HG03521 (cell line): ENCODE results near the gene TMEM145.
A peak's percentile ranks its signal among the peaks of the same experiment; 100 is the strongest.

ENCODE experiments used
- ATAC-seq: cut with Tn5 transposase; IDR thresholded peaks from one replicate; pipeline ENCODE4 v1.9.1; 2021; ENCODE audit warnings: mild to moderate bottlenecking, moderate library complexity; ENCODE audit not compliant: unreplicated experiment

Gene TMEM145

GRCh38 chr19:42277821-42278451 is 35.2 kb upstream of the TMEM145 start:
- no peak for ATAC-seq

DNA sequence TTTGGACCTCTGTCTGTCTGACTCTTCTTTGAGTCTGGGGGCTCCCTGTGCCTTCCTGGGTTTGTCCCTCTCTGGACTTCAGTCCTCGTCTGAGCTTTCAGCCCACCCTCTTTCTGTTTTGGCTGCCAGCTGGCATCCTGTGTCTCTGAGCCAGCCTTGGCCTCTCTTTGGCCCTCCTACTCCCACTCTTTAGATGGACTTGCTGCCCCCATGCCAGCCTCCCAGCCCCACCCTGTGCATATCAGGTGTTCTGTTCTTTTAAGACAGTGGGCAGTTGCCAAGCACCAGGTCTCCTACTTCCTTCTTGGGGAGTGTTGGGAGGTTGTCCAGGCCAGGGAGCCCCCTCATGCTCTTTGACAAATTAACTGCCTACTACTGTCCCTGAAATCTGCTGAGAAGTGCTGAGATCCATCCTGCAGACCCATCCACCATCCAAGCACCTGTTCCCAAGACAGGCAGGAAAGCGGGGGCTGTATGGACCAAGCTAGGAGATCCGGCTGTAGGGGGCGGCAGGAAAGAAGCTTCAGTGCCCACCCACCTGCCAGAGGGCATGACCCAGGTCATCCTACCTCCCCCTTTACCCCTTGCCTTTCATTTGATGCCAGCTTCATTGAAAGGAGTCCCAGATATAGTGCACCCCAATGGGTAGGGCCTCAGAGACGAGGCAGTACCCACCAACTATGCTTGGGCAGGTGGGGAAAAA is 34.5 kb upstream of the TMEM145 start:
- ATAC-seq: no peak

DNA sequence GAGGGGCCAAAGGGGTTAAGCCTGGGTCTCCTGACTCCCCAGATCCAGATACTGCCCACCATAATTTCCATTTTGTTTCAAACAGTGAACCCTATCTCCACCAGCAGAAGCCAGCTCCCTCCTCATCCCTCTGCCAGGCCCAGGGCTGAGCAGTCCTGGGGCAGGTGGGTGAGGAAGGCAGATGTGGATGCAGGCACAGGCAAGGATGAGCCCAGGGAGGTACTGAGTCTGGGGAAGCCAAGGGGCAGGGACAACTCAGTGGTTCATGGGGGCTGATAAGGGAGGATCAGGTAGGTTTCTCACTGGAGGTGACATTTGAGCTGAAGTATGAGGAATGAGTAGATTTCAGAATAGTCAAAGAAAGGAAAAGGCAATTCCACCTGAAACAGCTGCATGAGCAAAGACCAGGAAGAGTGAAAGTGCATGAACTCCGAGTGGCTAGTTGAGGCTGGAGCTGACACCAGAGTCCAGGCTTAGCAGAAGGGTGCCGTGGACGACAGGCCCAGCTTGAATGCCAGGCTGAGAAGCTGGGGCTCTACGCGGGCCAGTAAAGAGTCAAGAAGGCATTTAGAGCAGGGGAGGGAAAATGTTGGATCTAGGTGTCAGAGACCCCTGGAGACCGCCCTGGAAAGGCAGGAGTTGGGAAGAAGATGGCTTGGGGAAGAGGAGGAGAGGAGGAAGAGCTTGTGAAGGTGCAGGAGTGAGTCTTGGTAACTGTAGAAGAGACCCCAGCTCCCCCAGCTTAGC is 33.8 kb upstream of the TMEM145 start:
- no peak for ATAC-seq

DNA sequence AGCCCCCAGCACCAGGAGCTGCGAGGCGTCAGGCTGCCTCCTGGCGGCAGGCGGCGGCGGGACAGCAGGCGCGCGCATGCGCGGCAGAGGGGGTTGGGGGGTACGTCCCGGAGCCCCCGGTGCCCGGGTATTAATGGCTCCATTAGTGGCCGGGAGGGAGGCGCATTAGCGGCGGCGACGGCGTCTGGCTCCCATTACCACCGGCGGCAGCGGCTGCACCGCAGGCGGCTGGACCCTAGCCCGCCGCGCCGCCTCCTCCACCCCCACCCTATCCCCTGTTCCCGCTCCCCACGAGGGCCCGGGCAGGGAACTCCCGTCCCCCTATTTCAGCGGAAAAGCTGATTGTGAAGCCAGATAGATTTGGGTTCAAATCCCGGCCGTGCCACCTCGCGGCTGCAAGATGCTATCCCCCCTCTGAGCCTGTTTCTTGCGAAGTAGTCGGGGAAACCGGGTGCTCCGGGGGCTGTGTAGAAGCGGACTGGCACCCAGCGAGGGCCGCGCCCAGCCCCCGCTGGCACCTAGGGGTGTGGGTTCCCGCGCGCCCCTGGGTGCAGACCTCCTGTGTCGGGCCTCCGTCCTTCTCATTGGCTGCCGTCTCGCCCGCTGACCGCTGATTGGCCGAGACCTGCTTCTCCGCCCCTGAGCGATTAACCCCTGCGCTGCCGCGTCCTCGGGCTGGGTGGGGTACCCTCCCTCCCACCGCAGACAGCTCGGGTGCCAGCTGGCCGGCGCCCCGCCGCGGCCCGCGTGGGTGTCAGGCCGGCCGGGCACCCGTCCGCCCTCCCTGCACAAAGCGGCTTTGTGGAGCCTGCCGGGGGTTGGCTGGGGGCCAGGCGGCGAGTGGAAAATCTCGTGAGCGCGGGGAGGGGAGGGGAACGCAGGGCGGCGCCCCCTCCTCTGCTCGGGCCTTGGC is 33.0 kb upstream of the TMEM145 start:
- peak; percentile 27 for ATAC-seq

- no peak for ATAC-seq
These were observed 32.3 kb upstream of the TMEM145 start for GRCh38 chr19:42280815-42281145.

- no peak for ATAC-seq
These were observed 31.8 kb upstream of the TMEM145 start for GRCh38 chr19:42281146-42281826.

DNA sequence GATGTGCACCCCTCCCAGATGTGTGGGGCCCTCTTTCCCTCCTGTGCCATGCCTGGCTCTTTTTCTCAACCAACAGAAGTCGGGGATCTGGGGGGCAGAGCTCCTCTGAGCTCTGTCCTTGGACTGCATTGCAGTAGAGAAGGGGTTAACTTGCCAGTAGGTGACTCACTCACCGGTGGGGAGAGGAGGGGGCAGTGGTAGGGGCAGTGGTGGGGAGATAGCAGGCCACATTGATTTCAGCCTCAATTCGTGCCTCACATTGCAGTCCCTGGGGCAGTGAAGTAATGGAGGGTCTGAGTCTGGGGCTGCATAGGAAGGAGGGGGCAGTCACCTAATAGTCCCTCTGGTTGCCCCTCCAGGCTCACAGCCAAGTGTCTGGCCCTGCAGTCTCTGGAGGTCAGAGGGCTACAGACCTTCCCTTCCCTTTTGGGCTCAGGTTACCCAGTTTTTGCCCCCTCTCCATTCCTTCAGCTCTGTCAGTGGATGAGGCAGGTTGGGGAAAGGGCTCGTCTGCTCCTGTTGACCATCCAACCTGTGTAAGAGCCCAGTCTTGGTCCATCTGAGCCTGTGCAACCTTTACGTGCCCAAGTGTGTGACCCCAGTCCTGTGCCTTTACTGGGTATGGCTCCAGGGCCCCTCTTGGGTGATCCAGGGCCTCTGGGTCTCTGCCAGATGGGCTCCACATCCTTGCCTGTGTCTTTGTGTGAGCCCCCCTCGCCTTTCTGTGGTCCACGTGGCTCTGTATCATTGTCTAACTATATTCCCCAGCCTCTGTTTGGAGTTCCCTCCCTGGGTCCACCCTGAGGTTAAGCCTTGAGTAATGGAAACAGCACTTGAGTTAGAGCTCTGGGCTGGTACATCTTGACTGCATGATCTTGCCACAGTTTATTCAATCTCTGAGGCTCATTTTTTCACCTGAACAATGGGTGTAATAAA is 31.0 kb upstream of the TMEM145 start:
- ATAC-seq: no peak

DNA sequence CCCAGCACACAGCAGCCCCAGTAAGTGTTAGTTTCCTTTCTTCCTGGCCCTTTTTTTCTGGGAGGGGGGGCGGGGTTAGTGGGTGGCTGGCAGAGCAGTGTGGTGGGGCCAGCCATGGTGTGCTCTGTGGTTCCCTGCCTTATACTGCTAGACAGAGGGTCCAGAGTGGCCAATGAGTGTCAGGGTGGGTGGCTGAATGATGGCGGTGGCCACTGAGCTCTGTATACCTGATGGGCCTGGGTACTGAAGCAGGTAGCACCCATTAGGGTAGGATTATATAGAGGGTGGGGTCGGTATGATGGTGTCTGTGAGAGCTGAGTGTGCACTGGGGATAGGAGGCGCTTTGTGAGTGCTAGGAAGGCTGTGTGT is 30.3 kb upstream of the TMEM145 start:
- no peak for ATAC-seq

DNA sequence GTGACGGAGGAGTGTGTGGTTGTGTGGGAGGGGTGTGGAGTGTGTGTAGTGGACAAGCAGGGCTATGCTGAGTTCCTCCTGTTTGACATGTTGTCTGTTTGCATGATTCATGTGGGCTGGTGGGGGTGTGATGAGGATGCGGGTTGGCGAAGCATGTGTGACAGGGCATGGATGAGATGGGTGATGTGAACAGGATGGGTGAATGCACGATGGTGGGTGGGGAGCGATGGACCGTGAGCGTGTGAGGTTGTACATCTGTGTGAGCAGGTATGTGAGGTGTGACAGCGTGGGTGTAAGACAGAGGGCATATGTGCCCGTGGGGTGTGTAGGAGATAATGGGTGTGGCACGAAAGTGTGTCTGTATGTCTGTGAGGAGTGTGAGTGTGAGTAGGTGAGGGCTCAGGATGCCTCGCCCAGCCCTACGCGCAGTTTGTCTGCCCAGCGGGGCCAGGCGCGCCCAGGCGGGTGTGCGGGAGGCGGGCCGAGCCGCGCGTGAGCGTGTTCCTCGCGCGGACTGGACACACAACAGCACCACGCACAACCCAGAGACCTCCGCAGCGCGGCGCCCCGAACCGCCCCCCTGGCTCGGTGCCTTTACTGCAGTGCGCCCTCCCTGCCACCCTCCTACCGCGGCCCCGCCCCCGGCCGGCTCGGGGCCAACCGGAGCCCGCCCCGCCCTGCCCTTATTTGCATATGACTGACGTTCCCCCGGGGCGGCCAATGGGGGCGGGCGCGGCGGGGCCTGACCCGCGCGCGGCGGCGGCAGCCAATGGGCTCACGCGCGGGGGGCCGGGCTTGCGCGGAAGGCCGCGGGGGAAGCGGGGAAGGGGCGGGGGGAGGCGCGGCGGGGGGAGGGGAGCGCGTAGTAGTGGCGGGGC is 29.7 kb upstream of the TMEM145 start:
- peak; percentile 52 for ATAC-seq

- ATAC-seq: peak; percentile 37
These were observed 29.0 kb upstream of the TMEM145 start for GRCh38 chr19:42284066-42284501.

DNA sequence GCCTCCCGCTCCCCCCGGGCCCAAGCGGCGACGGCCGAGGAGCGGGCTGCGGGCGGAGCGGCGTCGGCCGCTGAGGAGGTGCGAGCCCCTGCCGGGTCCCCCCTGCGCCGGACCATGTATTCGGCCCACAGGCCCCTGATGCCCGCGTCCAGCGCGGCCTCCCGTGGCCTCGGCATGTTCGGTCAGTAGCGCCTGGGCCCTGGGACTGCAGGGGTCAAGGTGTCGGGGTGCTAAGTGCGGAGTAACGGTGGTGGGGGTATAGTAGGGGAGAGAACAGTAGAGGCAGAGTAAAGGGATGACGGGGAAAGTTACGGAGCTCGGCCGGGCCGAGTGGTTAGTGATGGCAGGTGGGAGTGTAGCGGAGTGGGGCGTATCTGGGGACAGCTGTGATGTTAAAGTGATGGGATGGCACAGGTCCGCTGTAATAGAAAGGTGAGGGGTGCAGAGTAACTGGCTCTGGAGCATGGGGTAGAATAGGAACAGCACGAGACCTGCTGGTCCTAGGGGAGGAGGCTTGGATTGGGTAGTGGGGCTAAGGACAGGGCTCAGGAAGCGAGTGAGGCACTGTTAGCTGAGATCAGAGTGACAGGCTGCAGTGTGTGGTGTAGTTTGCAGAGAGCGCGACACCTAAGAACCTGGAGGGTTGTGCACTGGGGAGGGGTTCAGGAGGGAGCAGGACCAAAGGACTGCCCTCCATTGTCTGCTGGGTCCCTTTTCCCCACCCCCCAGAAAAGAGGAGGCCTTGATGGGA is 28.3 kb upstream of the TMEM145 start:
- no peak for ATAC-seq

GRCh38 chr19:42285541-42285941 is 27.6 kb upstream of the TMEM145 start:
- ATAC-seq: no peak

DNA sequence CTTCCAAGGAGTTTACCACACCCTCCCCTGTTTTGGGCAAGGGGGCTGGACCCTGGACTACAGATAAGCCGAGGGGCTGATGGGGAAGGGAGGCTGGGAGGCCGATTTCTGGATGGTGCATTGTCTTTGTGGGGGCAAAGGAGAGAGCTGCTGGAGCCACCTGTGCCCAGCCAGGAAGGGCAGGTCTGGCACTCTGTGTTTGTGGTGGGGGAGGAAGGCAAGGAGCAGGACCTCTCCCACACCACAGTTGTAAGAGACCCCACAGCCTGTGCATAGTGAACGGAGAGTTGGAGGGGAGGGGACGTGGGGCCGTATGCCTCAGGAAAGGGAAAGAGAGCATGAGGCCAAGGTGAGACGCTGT is 27.1 kb upstream of the TMEM145 start:
- no peak for ATAC-seq

DNA sequence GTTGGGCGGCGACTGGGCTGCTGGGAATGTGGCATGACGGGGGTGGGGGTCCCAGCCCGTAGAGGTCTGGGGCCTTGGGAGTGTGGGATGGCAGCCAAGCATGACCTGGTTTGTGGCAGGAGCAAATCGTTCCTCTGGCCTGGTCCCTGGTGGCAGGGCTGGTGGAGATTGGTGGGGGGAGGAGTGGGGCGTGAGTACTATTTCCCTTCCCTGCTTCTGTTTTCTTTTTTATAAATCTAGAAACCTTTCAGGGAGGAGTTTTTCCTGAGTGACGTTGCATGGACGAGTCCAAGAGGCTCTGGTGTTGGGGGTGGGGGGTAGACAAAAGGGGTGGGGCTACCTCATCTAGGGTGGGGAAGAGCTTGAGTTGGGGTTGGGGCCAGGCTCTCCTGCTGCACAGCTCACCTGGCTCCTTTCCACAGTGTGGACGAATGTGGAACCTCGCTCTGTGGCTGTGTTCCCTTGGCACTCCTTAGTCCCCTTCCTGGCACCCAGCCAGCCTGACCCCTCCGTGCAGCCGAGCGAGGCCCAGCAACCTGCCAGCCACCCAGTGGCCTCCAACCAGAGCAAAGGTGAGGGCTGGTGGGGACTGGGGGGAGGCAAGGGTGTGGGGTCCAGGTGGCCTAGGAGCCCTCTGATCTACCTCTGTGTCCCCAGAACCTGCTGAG is 26.6 kb upstream of the TMEM145 start:
- ATAC-seq: no peak

DNA sequence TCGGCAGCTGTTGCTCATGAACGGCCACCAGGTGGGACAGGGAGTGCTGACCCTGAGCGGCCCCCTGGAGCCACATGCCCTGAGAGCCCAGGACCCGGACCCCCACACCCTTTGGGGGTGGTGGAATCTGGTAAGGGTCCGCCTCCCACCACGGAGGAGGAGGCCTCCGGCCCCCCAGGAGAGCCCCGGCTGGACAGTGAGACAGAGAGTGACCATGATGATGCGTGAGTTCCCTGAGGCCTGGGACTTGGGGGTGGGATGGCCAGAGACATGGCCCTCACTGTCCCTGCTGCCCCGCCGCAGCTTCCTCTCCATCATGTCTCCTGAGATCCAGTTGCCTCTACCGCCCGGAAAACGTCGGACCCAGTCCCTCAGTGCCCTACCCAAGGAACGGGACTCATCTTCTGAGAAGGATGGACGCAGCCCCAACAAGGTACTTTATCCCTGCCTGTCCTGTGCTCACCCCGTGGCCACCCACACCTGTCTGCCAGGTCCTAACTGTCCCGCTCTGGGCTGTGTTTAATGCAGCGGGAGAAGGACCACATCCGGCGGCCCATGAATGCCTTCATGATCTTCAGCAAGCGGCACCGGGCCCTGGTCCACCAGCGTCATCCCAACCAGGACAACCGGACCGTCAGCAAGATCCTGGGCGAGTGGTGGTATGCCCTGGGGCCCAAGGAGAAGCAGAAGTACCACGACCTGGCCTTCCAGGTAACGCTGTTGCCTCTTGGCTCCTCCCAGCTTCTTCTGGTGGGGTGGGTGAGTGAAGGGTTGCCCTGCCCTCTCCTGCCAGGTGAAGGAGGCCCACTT is 25.9 kb upstream of the TMEM145 start:
- no peak for ATAC-seq

GRCh38 chr19:42287827-42288107 is 25.3 kb upstream of the TMEM145 start:
- ATAC-seq: no peak

GRCh38 chr19:42288387-42288786 is 24.7 kb upstream of the TMEM145 start:
- ATAC-seq: no peak
